ENCODE measurements around the gene NNT. TPM values are rescaled to one million over a fixed set of nuclear protein-coding genes. Genes with fewer than 3 reads are reported as not detected.
"Not testable (repeated sequence)": the region's sequence is repeated elsewhere in the genome, so short reads cannot be mapped to it uniquely, and the experiment has no call there.

Gene NNT
- total RNA-seq, 3 donors from 2014 or later (not counting 1 experiment from before 2014, with no cell fraction given): 57.0 to 66.1 (median 64.6) TPM

- under 1% methylated on average over 43 of the region's 44 CpGs for WGBS (ENCODE audit: insufficient coverage)
- Histone ChIP-seq H3K9me3 (ENCODE audit: control insufficient read depth, insufficient read depth, low read length) (no peaks in the 10 kb centered on the region), H3K36me3 (ENCODE audit: control insufficient read depth, insufficient read depth, low read length) (peaks cover 25% of the 10 kb centered on the region), H3K4me3 (ENCODE audit: low read length) (peak overlapping the region; percentile 86), H3K27ac (ENCODE audit: low read length) (peak overlapping the region; percentile 87), H3K27me3 (ENCODE audit: control insufficient read depth, insufficient read depth, low read length) (no peaks in the 10 kb centered on the region), H3K4me1 (ENCODE audit: control insufficient read depth, insufficient read depth, low read length) (peaks cover 13% of the 10 kb centered on the region)
- Mint-ChIP-seq H3K27ac (peak overlapping the region; percentile 86 to 92), H3K4me1 (peaks cover 7 to 14% of the 10 kb centered on the region in 2 donors), H3K27me3 (ENCODE audit: low read depth in 2 of 2) (no peaks in the 10 kb centered on the region), H3K36me3 (no peaks in the 10 kb centered on the region), H3K4me3 (peak overlapping the region; percentile 91), H3K9me3 (no peaks in the 10 kb centered on the region)
- ATAC-seq (no peak), DNase-seq (peak in 1 of 2 donors; percentile 69)
- TF ChIP-seq CTCF (IDR thresholded peaks at IDR 0.05): no peak
- intact Hi-C loops (cut with micrococcal nuclease): loop anchor here (2.0 to 5.0 kb wide), 3 partner anchors 41 to 604 kb away; partner anchors contain the start of genes C5orf34 and HMGCS1
Observed at GRCh38 chr5:43555895-43556606, 46.9 kb upstream of the NNT start.

- H3K27me3 ChIP-seq (ENCODE audit: control insufficient read depth, insufficient read depth, low read length); H3K27me3 Mint-ChIP-seq (ENCODE audit: low read depth in 2 of 2); H3K9me3 ChIP-seq (ENCODE audit: control insufficient read depth, insufficient read depth, low read length); ATAC-seq; H3K36me3 Mint-ChIP-seq; DNase-seq; H3K9me3 Mint-ChIP-seq: not testable (repeated sequence)
- H3K4me3 ChIP-seq (ENCODE audit: low read length): peak overlapping the region; percentile 86
- H3K36me3 ChIP-seq (ENCODE audit: control insufficient read depth, insufficient read depth, low read length): peaks cover 20% of the 10 kb centered on the region
- H3K27ac ChIP-seq (ENCODE audit: low read length): peak overlapping the region; percentile 87
- 0% methylated on average over 30 of the region's 30 CpGs for WGBS (ENCODE audit: insufficient coverage)
- Mint-ChIP-seq H3K4me1 (peaks cover 6 to 13% of the 10 kb centered on the region in 2 donors), H3K27ac (peak overlapping the region; percentile 92 to 93), H3K4me3 (peak overlapping the region; percentile 92)
- peaks cover 13% of the 10 kb centered on the region for H3K4me1 ChIP-seq (ENCODE audit: control insufficient read depth, insufficient read depth, low read length)
- intact Hi-C loops (cut with micrococcal nuclease): loop anchor here (2.0 to 5.0 kb wide), 2 partner anchors 42 to 604 kb away; partner anchors contain the start of gene C5orf34
Observed at GRCh38 chr5:43556607-43556856, 46.4 kb upstream of the NNT start.

GRCh38 chr5:43556857-43557542 is 46.0 kb upstream of the NNT start, which contains the start of gene PAIP1:
TSS of gene PAIP1 (minus strand) at chr5:43557077. CDS start at chr5:43556846, 231 bp downstream.
- intact Hi-C loops (cut with micrococcal nuclease): loop anchor here (1.0 to 5.0 kb wide), 4 partner anchors 42 to 605 kb away; partner anchors contain the start of genes C5orf34 and NNT
- peak within 1 kb of the TSS; percentile 86 for H3K4me3 ChIP-seq (ENCODE audit: low read length)

More at GRCh38 chr5:43556857-43557542, 46.0 kb upstream of the NNT start, which contains the start of gene PAIP1:
- no peaks in the 10 kb centered on the region for H3K27me3 Mint-ChIP-seq (ENCODE audit: low read depth in 2 of 2)
- no peaks in the 10 kb centered on the region for H3K9me3 ChIP-seq (ENCODE audit: control insufficient read depth, insufficient read depth, low read length)
- ATAC-seq (peak; percentile 86 to 92 (median 87)), DNase-seq (peak; percentile 82 to 91)
- H3K27ac Mint-ChIP-seq: peak within 1 kb of the TSS; percentile 92 to 93
- peak within 1 kb of the TSS; percentile 87 for H3K27ac ChIP-seq (ENCODE audit: low read length)
- H3K36me3 ChIP-seq (ENCODE audit: control insufficient read depth, insufficient read depth, low read length): peaks cover 16% of the 10 kb centered on the region
- no peaks in the 10 kb centered on the region for H3K36me3 Mint-ChIP-seq
- WGBS (ENCODE audit: insufficient coverage): under 1% methylated on average over 79 of the region's 79 CpGs
- no peaks in the 10 kb centered on the region for H3K9me3 Mint-ChIP-seq
- H3K27me3 ChIP-seq (ENCODE audit: control insufficient read depth, insufficient read depth, low read length): no peaks in the 10 kb centered on the region
- peak within 1 kb of the TSS; percentile 92 for H3K4me3 Mint-ChIP-seq
- peaks cover 6 to 13% of the 10 kb centered on the region in 2 donors for H3K4me1 Mint-ChIP-seq
- TF ChIP-seq CTCF (IDR thresholded peaks at IDR 0.05): peak; percentile 77
- H3K4me1 ChIP-seq (ENCODE audit: control insufficient read depth, insufficient read depth, low read length): peaks cover 13% of the 10 kb centered on the region
